HG02870 (cell line): ENCODE data around the gene RPUSD2.

Source experiments
- ATAC-seq: cut with Tn5 transposase; IDR thresholded peaks from one replicate; pipeline ENCODE4 v1.9.1; 2021; ENCODE audit warnings: mild to moderate bottlenecking, moderate library complexity; ENCODE audit not compliant: unreplicated experiment

Gene RPUSD2

GRCh38 chr15:40618906-40619305 lies 49.8 kb downstream of the RPUSD2 start:
- no peak for ATAC-seq

- no peak for ATAC-seq
Observed at GRCh38 chr15:40623361-40623760, 54.3 kb downstream of the RPUSD2 start.
